Fibroblast of lung (primary cell): ENCODE measurements around the gene KIF6. TPM values are rescaled to one million over a fixed set of nuclear protein-coding genes. Genes with fewer than 3 reads are reported as not detected.

Source experiments
- DNase-seq, 2 donors: peaks; one replicate each; pipeline versions ENCODE4 v3.0.0 to v3.0.0-alpha.2; 2010; ENCODE audit warnings: low read depth in 2 of 2
- H2AFZ ChIP-seq: 2 replicates; pipeline ENCODE4 v1.5.1; 2012; ENCODE audit warnings: low read length, control low read depth, inconsistent platforms
- H3K27ac ChIP-seq: 2 replicates; pipeline ENCODE4 v1.5.1; 2011; ENCODE audit warnings: low read length, control low read depth; ENCODE audit not compliant: insufficient read depth
- H3K27me3 ChIP-seq: 2 replicates; pipeline ENCODE4 v1.5.1; 2011; ENCODE audit warnings: mild to moderate bottlenecking, low read length; ENCODE audit not compliant: control insufficient read depth, insufficient read depth
- H3K36me3 ChIP-seq: 2 replicates; pipeline ENCODE4 v1.5.1; 2011; ENCODE audit warnings: low read length; ENCODE audit not compliant: control insufficient read depth, insufficient read depth
- H3K4me1 ChIP-seq: 2 replicates; pipeline ENCODE4 v1.5.1; 2011; ENCODE audit warnings: low read length; ENCODE audit not compliant: control insufficient read depth, insufficient read depth; ENCODE audit errors: extremely low read depth
- H3K4me2 ChIP-seq: 2 replicates; pipeline ENCODE4 v1.5.1; 2011; ENCODE audit warnings: low read length, control low read depth; ENCODE audit not compliant: insufficient read depth; ENCODE audit errors: extremely low read depth
- H3K4me3 ChIP-seq, 4 experiments: fragments of 200-600 bp in 1 of 4; sonication (generic) in 1 of 4; replicated peaks in 1 of 4; 2 replicates each; pipeline ENCODE4 v1.5.1; 2011 to 2016; ENCODE audit warnings: low read length in 4 of 4, low read depth in 3 of 4, mild to moderate bottlenecking in 3 of 4, control low read depth in 2 of 4, inconsistent platforms in 1 of 4, mixed read lengths in 1 of 4; ENCODE audit not compliant: insufficient read depth in 1 of 4; ENCODE audit errors: control extremely low read depth in 1 of 4
- H3K79me2 ChIP-seq: 2 replicates; pipeline ENCODE4 v1.5.1; 2012; ENCODE audit warnings: mild to moderate bottlenecking, low read length, inconsistent platforms; ENCODE audit not compliant: control insufficient read depth, insufficient read depth
- H3K9ac ChIP-seq: 2 replicates; pipeline ENCODE4 v1.5.1; 2011; ENCODE audit warnings: mild to moderate bottlenecking, low read length, control low read depth; ENCODE audit not compliant: insufficient read depth
- H3K9me3 ChIP-seq: 2 replicates; pipeline ENCODE4 v1.5.1; 2012; ENCODE audit warnings: low read depth, low read length; ENCODE audit not compliant: control insufficient read depth, insufficient read depth
- H4K20me1 ChIP-seq: 2 replicates; pipeline ENCODE4 v1.5.1; 2011; ENCODE audit warnings: low read length; ENCODE audit not compliant: control insufficient read depth, insufficient read depth; ENCODE audit errors: extremely low read depth
- CTCF ChIP-seq, 2 donors: IDR thresholded peaks in 1 of 2; conservative IDR thresholded peaks in 1 of 2; 1 replicate in 1 of 2; 2 replicates in 1 of 2; pipeline ENCODE4 v1.5.1; 2011 to 2012; ENCODE audit warnings: low read length in 2 of 2, control low read depth in 1 of 2, inconsistent platforms in 1 of 2, low read depth in 1 of 2, mild to moderate bottlenecking in 1 of 2
- EZH2 ChIP-seq: IDR thresholded peaks from 2 replicates; pipeline ENCODE4 v1.5.1; 2012; ENCODE audit warnings: low read length, control low read depth, mild to moderate bottlenecking; ENCODE audit errors: missing control alignments
- polyA plus RNA-seq, 2 donors: library from polyadenylated mRNA; depleted of rRNA in 1 of 2; stranded (reverse) in 1 of 2; unstranded in 1 of 2; fragments of >200 nt; gene quantifications; 2 replicates each; pipeline ENCODE4 v1.2.1, GENCODE V29; 2011 to 2012; ENCODE audit warnings: missing spikeins in 1 of 2
- total RNA-seq: library from RNA; depleted of rRNA; stranded (reverse); fragments of >200 nt; gene quantifications from 2 replicates; pipeline ENCODE4 v1.2.1, GENCODE V29; 2014

KIF6 gene
- total and polyA plus RNA-seq, 2 donors (not counting 1 experiment from before 2014, with no cell fraction given), result 0.24 to 0.83 TPM

DNA sequence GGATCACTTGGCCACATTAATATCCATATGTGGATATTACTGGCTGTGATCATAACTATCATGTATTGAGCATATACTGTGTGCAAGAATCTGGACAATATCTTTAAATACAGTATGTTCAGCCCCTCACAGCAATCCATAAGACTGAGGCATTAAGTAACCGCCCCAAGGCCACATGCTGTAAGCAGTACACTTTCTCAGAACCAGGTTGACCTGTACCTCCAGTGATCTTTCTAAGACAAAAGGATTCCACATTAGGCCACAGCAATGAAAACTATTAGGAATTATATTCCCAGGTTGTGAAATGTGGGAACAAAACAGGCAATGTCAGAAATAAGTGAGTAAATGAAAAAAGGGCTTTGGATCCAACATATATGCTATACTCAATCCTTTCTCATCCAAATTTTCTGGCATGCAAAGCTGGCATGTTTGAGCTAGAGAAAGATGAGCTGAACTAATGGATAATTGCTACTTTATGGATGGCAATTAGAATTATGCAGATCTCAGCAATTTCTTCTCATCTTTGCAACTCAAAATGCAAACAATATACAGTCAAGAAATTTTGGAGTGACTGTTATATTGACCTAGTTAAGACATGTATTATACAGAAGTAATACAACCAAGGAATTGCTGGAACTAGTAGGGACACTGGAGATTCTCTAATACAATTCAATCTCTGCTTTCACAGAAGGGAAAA is 86.9 kb downstream of the KIF6 start:
- no peak for DNase-seq
- Histone ChIP-seq H3K4me1 (no peaks in the 10 kb centered on the region), H3K27me3 (no peaks in the 10 kb centered on the region), H3K36me3 (no peaks in the 10 kb centered on the region), H3K9me3 (no peaks in the 10 kb centered on the region), H3K4me3 (no peak overlapping the region), H4K20me1 (no peaks in the 10 kb centered on the region), H3K4me2 (no peak overlapping the region), H3K9ac (no peak overlapping the region), H2AFZ (no peak overlapping the region), H3K79me2 (no peaks in the 10 kb centered on the region), H3K27ac (no peak overlapping the region)
- TF ChIP-seq EZH2, result no peak

- Histone ChIP-seq H3K9me3 (no peaks in the 10 kb centered on the region), H3K9ac (no peak overlapping the region), H2AFZ (no peak overlapping the region), H3K36me3 (no peaks in the 10 kb centered on the region), H3K4me3 (no peak overlapping the region), H3K4me1 (no peaks in the 10 kb centered on the region), H3K27ac (no peak overlapping the region), H3K79me2 (no peaks in the 10 kb centered on the region), H4K20me1 (no peaks in the 10 kb centered on the region), H3K4me2 (no peak overlapping the region), H3K27me3 (no peaks in the 10 kb centered on the region)
- DNase-seq, result no peak
- TF ChIP-seq CTCF (conservative IDR thresholded peaks at IDR 0.05 in 1 of 2, IDR thresholded peaks at IDR 0.05 in 1 of 2; ENCODE audit: low read depth in 1 of 2, low read length in 2 of 2) (no peak), EZH2 (no peak)
Measured at GRCh38 chr6:39634646-39635341, 90.4 kb downstream of the KIF6 start.

- H3K4me3 ChIP-seq, result no peak overlapping the region
- H2AFZ ChIP-seq, result no peak overlapping the region
- no peak for DNase-seq
- no peaks in the 10 kb centered on the region for H3K36me3 ChIP-seq
- no peak overlapping the region for H3K4me2 ChIP-seq
- H3K27me3 ChIP-seq, result no peaks in the 10 kb centered on the region
- no peaks in the 10 kb centered on the region for H3K4me1 ChIP-seq
- no peak overlapping the region for H3K27ac ChIP-seq
- H4K20me1 ChIP-seq, result no peaks in the 10 kb centered on the region
- H3K9me3 ChIP-seq, result no peaks in the 10 kb centered on the region
- TF ChIP-seq EZH2 (no peak), CTCF (conservative IDR thresholded peaks at IDR 0.05 in 1 of 2, IDR thresholded peaks at IDR 0.05 in 1 of 2; ENCODE audit: low read depth in 1 of 2, low read length in 2 of 2) (no peak)
- H3K79me2 ChIP-seq, result no peaks in the 10 kb centered on the region
- no peak overlapping the region for H3K9ac ChIP-seq
Measured at GRCh38 chr6:39625209-39625608, 100.0 kb downstream of the KIF6 start.
